Smooth muscle cell (in vitro differentiated cells): ENCODE results near the gene SUGP2. TPM values are rescaled to one million over a fixed set of nuclear protein-coding genes. Genes with fewer than 3 reads are reported as not detected.

Experiments
- DNase-seq: peaks from one replicate; lab custom pipeline; 2025; ENCODE audit not compliant: unreplicated experiment; lab: John Stamatoyannopoulos, UW
- H2AFZ ChIP-seq: fragments of 200-600 bp; sonication (generic); 2 replicates; pipeline ENCODE4 v1.6.0; 2016; ENCODE audit warnings: antibody characterized with exemption, low read depth, mild to moderate bottlenecking
- H3F3A ChIP-seq: fragments of 200-600 bp; sonication (generic); 2 replicates; pipeline ENCODE4 v1.6.0; 2017; ENCODE audit warnings: antibody characterized with exemption, low read depth
- H3K27ac ChIP-seq: fragments of 200-600 bp; sonication (generic); 2 replicates; pipeline ENCODE4 v1.5.1; 2016; ENCODE audit warnings: low read depth, mild to moderate bottlenecking
- H3K27me3 ChIP-seq: fragments of 200-600 bp; sonication (generic); 2 replicates; pipeline ENCODE4 v1.6.1; 2016; ENCODE audit warnings: low read depth, mild to moderate bottlenecking
- H3K36me3 ChIP-seq: fragments of 200-600 bp; sonication (generic); 2 replicates; pipeline ENCODE4 v1.5.1; 2016; ENCODE audit warnings: low read depth
- H3K4me1 ChIP-seq: fragments of 200-600 bp; sonication (generic); 2 replicates; pipeline ENCODE4 v1.5.1; 2016; ENCODE audit warnings: low read depth
- H3K4me2 ChIP-seq: fragments of 200-600 bp; sonication (generic); 2 replicates; pipeline ENCODE4 v1.6.0; 2016; ENCODE audit warnings: mild to moderate bottlenecking
- H3K4me3 ChIP-seq: fragments of 200-600 bp; sonication (generic); 2 replicates; pipeline ENCODE4 v1.5.1; 2016; ENCODE audit warnings: mild to moderate bottlenecking
- H3K79me2 ChIP-seq: fragments of 200-600 bp; sonication (generic); 2 replicates; pipeline ENCODE4 v1.6.0; 2016; ENCODE audit warnings: low read depth, mild to moderate bottlenecking
- H3K9ac ChIP-seq: fragments of 200-600 bp; sonication (generic); 2 replicates; pipeline ENCODE4 v1.6.0; 2016; ENCODE audit warnings: low read depth
- H3K9me3 ChIP-seq: fragments of 200-600 bp; sonication (generic); replicated peaks from 2 replicates; pipeline ENCODE4 v1.5.1; 2016; ENCODE audit warnings: low read depth
- H4K20me1 ChIP-seq: fragments of 200-600 bp; sonication (generic); 2 replicates; pipeline ENCODE4 v1.6.0; 2016; ENCODE audit warnings: low read depth
- CTCF ChIP-seq: fragments of 200-600 bp; sonication (generic); IDR thresholded peaks from 2 replicates; pipeline ENCODE4 v1.5.1; 2017; ENCODE audit warnings: borderline replicate concordance, mild to moderate bottlenecking, antibody characterized with exemption; ENCODE audit not compliant: insufficient read depth, poor library complexity, severe bottlenecking
- WGBS: methylation state at CpG from one replicate; pipeline ENCODE4 v1.1.7; 2016; ENCODE audit warnings: low lambda C conversion rate; 5-methylcytosine and 5-hydroxymethylcytosine counted together
- polyA plus RNA-seq: library from polyadenylated mRNA; unstranded; fragments of >200 nt; fragmentation: Nextera tagmentation; extraction: Ambion mirVana; gene quantifications from 2 replicates; pipeline ENCODE4 v1.2.1, GENCODE V29; 2016
- total RNA-seq: library from RNA; depleted of rRNA; stranded (reverse); fragments of >200 nt; gene quantifications from 2 replicates; pipeline ENCODE4 v1.2.3, GENCODE V29; 2014

SUGP2 gene
- total and polyA plus RNA-seq, 2 experiments from 2014 or later: 42.2 to 47.6 TPM

GRCh38 chr19:18992696-18993095, 40.6 kb downstream of the SUGP2 start:
- H3K4me2 ChIP-seq: no peak overlapping the region
- H3K4me3 ChIP-seq: no peak overlapping the region
- no peak overlapping the region for H3K27ac ChIP-seq
- H3K9ac ChIP-seq: no peak overlapping the region
- H3K4me1 ChIP-seq: peaks cover 3% of the 10 kb centered on the region
- no peak for DNase-seq
- H3F3A ChIP-seq: no peaks in the 10 kb centered on the region
- no peak for TF ChIP-seq CTCF
- peaks cover 6% of the 10 kb centered on the region for H4K20me1 ChIP-seq
- no peaks in the 10 kb centered on the region for H3K9me3 ChIP-seq
- WGBS: 98% methylated on average over 8 of the region's 8 CpGs
- no peak overlapping the region for H2AFZ ChIP-seq
- no peaks in the 10 kb centered on the region for H3K27me3 ChIP-seq
- no peaks in the 10 kb centered on the region for H3K79me2 ChIP-seq
- peaks cover 5% of the 10 kb centered on the region for H3K36me3 ChIP-seq

- Histone ChIP-seq H3K79me2 (no peaks in the 10 kb centered on the region), H3F3A (no peaks in the 10 kb centered on the region), H3K4me3 (no peak overlapping the region), H3K4me1 (peaks cover 3% of the 10 kb centered on the region), H3K27me3 (no peaks in the 10 kb centered on the region), H4K20me1 (peaks cover 6% of the 10 kb centered on the region), H3K27ac (no peak overlapping the region), H3K36me3 (peaks cover 5% of the 10 kb centered on the region), H3K9me3 (no peaks in the 10 kb centered on the region), H2AFZ (no peak overlapping the region), H3K9ac (no peak overlapping the region), H3K4me2 (no peak overlapping the region)
- 96% methylated on average over 14 of the region's 14 CpGs for WGBS
- DNase-seq: no peak
- TF ChIP-seq CTCF: no peak
Observed at GRCh38 chr19:18991468-18991867, 41.8 kb downstream of the SUGP2 start.

DNA sequence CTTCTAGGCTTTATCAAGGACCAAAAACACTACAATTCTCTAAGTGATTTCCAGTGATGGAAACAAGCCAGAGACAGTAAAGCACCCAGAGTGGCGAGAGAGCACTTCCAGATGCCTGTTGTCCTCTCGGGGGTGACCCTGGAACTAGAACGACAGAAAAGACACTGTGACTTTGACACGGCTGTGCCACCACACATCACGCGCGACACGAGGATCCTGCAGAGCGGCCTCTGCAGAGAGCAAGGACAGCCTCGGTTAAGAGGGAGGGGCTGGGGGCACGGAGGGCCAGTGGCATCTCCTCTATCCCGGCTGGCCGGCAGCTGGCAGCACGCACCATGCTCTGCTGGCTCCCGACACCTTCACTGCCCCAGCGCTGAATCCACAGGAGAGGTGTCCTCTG, 42.3 kb downstream of the SUGP2 start:
- no peak overlapping the region for H3K4me2 ChIP-seq
- no peaks in the 10 kb centered on the region for H3K9me3 ChIP-seq
- no peaks in the 10 kb centered on the region for H3K27me3 ChIP-seq
- H4K20me1 ChIP-seq: peaks cover 6% of the 10 kb centered on the region
- TF ChIP-seq CTCF: no peak
- peaks cover 5% of the 10 kb centered on the region for H3K36me3 ChIP-seq
- H3K79me2 ChIP-seq: no peaks in the 10 kb centered on the region
- H3K4me1 ChIP-seq: peaks cover 1% of the 10 kb centered on the region
- H3K27ac ChIP-seq: no peak overlapping the region
- no peak overlapping the region for H3K4me3 ChIP-seq
- H2AFZ ChIP-seq: no peak overlapping the region
- no peaks in the 10 kb centered on the region for H3F3A ChIP-seq
- H3K9ac ChIP-seq: no peak overlapping the region
- no peak for DNase-seq
- WGBS: 92% methylated on average over 16 of the region's 16 CpGs

- no peaks in the 10 kb centered on the region for H3K9me3 ChIP-seq
- no peak overlapping the region for H2AFZ ChIP-seq
- no peaks in the 10 kb centered on the region for H3F3A ChIP-seq
- H3K4me1 ChIP-seq: no peaks in the 10 kb centered on the region
- H3K4me2 ChIP-seq: no peak overlapping the region
- H3K79me2 ChIP-seq: no peaks in the 10 kb centered on the region
- H4K20me1 ChIP-seq: peaks cover under 1% of the 10 kb centered on the region
- no peak for TF ChIP-seq CTCF
- no peak overlapping the region for H3K9ac ChIP-seq
- H3K36me3 ChIP-seq: peaks cover 5% of the 10 kb centered on the region
- no peak overlapping the region for H3K27ac ChIP-seq
- 98% methylated on average over 5 of the region's 5 CpGs for WGBS
- no peak for DNase-seq
- no peaks in the 10 kb centered on the region for H3K27me3 ChIP-seq
- no peak overlapping the region for H3K4me3 ChIP-seq
Observed at GRCh38 chr19:18990128-18990708, 43.1 kb downstream of the SUGP2 start.
